GM12874 (cell line): ENCODE data around the gene ARV1.

Experiments used
- TF ChIP-seq, protein P1 (sequence below): IDR thresholded peaks from 2 replicates; pipeline ENCODE4 v1.5.1; 2011; ENCODE audit warnings: low read depth, mild to moderate bottlenecking, control low read depth, low read length, moderate library complexity; ENCODE audit not compliant: insufficient read depth

ARV1 gene

DNA sequence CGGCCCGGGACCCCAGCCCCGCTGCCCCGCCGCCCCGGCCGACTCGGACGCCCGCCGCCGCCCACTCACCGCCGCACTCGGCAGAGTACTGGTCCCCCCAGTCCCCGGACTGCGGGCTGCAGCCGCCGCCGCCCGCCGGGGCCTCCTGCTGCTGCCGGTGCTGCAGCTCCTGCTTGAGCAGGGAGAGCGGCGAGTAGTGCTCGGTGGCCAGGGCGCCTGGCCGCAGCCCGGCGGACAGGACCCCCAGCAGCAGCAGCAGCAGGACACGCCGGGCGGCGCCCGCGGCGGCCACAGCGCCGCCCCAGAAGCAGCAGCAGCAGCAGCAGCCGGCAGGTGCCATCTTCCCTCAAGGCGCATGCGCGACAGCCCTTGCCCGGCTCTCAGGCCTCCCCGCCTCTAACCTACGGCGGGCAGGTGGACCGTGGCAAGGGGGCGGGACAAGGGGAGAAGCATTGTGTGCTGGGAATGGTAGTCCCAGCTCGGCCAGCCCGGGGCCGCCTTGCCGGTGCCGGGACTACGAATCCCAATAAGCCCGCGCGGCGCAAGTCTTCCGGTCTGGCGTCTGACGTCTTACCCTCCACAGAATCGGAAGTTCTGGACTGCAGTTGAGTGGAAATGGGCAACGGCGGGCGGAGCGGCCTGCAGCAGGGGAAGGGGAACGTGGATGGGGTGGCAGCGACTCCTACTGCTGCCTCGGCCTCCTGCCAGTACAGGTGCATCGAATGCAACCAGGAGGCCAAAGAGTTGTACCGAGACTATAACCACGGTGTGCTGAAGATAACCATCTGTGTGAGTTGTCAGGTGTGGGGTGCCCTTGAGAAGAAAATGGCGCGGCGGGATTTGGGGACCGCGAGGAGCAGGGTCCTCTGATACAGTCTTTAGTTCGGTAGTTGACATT, at the start of gene ARV1, which contains the start of gene TTC13:
TSS of gene ARV1 (plus strand) at position 604 of the 898 bp plus-strand sequence. CDS start at position 616, 12 bp downstream.
TSS of gene TTC13 (minus strand) at position 371 of the 898 bp plus-strand sequence. CDS start at position 340, 31 bp downstream.
- TF ChIP-seq, protein P1, sequence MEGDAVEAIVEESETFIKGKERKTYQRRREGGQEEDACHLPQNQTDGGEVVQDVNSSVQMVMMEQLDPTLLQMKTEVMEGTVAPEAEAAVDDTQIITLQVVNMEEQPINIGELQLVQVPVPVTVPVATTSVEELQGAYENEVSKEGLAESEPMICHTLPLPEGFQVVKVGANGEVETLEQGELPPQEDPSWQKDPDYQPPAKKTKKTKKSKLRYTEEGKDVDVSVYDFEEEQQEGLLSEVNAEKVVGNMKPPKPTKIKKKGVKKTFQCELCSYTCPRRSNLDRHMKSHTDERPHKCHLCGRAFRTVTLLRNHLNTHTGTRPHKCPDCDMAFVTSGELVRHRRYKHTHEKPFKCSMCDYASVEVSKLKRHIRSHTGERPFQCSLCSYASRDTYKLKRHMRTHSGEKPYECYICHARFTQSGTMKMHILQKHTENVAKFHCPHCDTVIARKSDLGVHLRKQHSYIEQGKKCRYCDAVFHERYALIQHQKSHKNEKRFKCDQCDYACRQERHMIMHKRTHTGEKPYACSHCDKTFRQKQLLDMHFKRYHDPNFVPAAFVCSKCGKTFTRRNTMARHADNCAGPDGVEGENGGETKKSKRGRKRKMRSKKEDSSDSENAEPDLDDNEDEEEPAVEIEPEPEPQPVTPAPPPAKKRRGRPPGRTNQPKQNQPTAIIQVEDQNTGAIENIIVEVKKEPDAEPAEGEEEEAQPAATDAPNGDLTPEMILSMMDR: peak; percentile 69

DNA sequence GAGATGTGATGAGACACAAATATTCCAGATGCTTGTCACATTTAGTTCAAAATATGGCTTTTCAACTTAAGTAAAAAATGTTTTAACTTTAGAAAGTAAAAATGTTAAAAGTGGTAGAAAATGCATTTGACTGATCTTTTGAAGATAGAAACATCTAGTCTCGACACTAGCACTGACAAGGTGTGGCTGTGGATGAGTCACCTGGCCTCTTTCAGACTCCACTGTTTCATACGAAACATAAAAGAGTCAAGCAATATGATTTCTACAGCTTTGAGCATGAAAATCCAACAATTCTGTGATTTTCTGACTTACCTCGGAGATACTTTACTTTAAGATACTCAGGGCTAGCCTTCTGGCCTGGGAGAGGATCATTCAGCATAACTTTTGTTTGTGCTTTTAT, 47.9 kb upstream of the ARV1 start:
- TF ChIP-seq, protein P1: no peak

DNA sequence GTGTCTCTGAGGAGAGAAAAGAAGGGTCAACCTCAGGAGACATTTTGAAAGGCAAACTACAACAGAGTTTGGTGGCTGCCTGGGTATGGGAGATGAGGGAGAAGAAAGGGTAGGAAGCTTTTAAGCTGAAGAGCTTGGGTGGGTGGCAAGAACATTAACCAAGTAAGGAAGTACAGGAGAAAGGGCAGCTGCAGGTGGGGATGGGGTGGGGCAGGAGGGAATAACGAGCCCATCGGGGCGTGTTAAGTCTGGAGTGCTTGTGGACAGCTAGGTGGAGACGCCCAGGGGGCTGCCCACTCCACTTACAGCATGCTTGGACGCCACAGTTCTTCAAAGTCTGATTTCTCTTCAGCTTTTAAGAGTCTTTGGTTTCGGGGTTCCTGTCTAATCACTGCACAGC, 43.0 kb upstream of the ARV1 start:
- TF ChIP-seq, protein P1: no peak

DNA sequence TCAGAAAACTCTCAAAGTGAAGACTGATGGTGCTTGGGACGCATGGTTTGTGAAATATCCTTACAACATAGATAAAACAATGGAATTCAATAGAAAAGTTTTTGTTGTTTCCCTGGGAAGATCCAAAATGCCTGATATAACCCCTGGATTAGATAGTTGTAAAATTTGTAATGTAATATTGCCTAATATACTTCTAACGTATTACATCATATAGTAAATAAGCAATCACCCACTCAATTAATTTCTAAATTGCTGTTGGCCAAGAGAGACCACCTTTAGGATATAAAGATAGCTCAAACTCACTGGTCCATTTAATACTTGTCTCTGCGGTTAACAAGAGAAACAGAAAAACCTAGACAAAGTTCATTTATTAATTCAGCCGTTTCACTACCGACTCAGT, 42.4 kb upstream of the ARV1 start:
- TF ChIP-seq, protein P1: no peak

DNA sequence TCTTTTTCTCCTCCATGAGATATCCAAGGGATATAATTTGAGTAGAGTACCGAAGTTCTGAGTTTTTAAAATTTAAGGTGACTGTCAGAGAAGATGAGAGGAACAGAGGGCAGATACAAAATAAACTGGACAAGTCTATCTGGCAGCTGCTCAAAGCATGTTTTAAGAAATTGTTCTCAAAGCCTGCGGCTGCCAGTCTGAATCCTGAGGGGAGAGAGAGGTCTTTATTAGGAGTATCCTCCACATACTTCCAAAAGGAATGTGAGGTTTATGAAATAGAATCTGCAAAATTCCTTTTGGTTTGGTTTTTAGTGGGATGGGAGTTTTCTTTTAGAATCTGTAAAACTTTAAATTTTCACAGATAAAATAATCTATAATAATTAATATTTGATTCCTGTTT, 41.5 kb upstream of the ARV1 start:
- TF ChIP-seq, protein P1: no peak

DNA sequence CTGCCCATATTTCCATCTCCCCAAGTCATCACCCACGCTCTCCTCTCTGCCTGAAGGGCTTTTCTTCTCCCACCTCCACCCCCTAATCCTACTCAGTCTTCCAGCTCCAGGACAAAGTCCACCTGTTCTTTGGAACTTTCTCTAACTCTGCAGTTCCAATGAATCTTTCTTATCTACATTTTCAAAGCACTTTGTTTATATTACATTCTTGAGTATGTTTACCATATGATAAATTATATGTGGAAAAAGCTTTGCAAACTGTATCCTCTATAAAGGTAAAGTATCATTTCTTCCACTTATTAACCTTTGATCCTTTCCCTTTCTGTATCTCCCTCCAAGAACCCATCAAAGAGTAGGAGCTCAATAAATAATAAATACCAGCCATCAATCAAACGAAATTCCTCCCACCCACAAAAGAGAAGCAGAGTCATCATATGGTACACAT, 39.9 kb upstream of the ARV1 start:
- TF ChIP-seq, protein P1: no peak

DNA sequence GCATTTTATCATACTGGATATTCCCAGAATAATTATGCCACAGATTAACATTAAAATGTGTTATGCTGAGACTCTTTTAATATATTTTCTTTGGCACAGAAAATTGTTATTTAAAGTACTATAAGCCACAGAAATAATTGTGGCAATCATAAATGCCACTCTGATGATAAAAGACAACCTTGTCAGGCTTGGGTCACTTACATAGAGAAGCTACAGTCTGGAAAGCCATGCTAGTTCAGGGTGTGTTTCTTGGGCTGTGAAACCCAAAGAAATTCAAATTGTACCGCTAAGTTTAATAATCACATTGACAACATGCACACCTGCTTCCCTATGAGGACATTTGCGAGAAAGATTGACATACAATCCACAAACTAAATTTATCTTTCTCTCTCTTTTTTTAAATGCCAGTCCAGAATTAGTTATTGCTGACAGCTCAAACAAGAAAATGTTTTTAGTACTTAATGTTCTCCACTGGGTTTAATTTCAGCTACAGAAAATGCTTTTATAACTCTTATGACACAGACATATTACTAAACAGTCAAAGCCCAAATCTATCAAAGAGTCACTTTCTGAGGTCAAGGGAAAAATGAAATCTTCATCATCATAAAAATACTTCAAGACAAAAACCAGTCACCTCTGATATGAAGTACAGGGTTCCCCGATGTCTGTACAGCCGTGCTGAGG, 38.9 kb upstream of the ARV1 start:
- TF ChIP-seq, protein P1: no peak
